Fibroblast of mammary gland (primary cell): ENCODE data around the gene CDR2.

Source experiments
- DNase-seq: peaks from one replicate; pipeline ENCODE4 v3.0.0-alpha.2; 2010; ENCODE audit warnings: low read depth
- H3K4me3 ChIP-seq: 2 replicates; pipeline ENCODE4 v1.5.1; 2011; ENCODE audit warnings: low read depth, mild to moderate bottlenecking, low read length, moderate library complexity; ENCODE audit not compliant: control insufficient read depth
- CTCF ChIP-seq: conservative IDR thresholded peaks from 2 replicates; pipeline ENCODE4 v1.5.1; 2011; ENCODE audit warnings: low read depth, low read length, inconsistent platforms; ENCODE audit not compliant: control insufficient read depth, insufficient read depth

The CDR2 gene

GRCh38 chr16:22380529-22380928, 6.1 kb upstream of the CDR2 start:
- no peak overlapping the region for H3K4me3 ChIP-seq
- no peak for DNase-seq
- TF ChIP-seq CTCF: no peak

GRCh38 chr16:22379656-22380055, 5.2 kb upstream of the CDR2 start:
- H3K4me3 ChIP-seq: no peak overlapping the region
- DNase-seq: no peak
- TF ChIP-seq CTCF: no peak

GRCh38 chr16:22375963-22376640, 1.7 kb upstream of the CDR2 start:
- TF ChIP-seq CTCF: no peak
- DNase-seq: no peak
- H3K4me3 ChIP-seq: no peak overlapping the region

- no peak for TF ChIP-seq CTCF
- peak overlapping the region; percentile 71 for H3K4me3 ChIP-seq
- no peak for DNase-seq
Observed at GRCh38 chr16:22375117-22375962, 921 bp upstream of the CDR2 start.

GRCh38 chr16:22373662-22374310, 633 bp downstream of the CDR2 start:
- H3K4me3 ChIP-seq: peak overlapping the region; percentile 71
- no peak for TF ChIP-seq CTCF
- DNase-seq: no peak

- DNase-seq: no peak
- H3K4me3 ChIP-seq: peak overlapping the region; percentile 71
- no peak for TF ChIP-seq CTCF
Observed at GRCh38 chr16:22372882-22373661, 1.3 kb downstream of the CDR2 start.
